GM21619 (cell line): Measurements from ENCODE around the gene SLIT1.

ENCODE experiments used
- ATAC-seq: cut with Tn5 transposase; IDR thresholded peaks from one replicate; pipeline ENCODE4 v1.9.1; 2021; ENCODE audit not compliant: unreplicated experiment

SLIT1 gene

DNA sequence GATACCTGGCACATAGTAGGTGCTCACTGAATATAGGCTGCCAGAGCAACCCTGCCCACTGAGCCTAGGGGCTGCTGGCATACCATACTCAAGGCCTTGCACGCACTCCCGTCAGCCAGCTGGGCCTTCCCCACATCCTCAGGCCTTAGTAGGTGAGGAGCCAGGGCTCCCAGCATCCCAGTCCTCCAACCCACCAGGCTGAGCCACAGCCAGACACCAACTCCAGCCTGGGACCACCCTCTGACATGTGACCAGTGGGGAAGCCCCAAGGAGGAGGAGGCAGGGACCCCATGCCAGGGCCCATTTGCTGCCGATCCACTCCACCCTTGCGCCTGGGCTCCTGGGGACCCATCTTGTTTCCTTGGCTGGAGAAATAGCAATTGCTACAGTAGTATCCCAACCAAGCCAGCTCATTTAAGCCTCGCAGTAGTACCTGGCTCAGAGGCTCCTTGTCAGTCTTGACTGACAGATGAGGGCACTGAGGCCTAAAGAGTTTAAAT is 11.4 kb downstream of the SLIT1 start:
- ATAC-seq: no peak

DNA sequence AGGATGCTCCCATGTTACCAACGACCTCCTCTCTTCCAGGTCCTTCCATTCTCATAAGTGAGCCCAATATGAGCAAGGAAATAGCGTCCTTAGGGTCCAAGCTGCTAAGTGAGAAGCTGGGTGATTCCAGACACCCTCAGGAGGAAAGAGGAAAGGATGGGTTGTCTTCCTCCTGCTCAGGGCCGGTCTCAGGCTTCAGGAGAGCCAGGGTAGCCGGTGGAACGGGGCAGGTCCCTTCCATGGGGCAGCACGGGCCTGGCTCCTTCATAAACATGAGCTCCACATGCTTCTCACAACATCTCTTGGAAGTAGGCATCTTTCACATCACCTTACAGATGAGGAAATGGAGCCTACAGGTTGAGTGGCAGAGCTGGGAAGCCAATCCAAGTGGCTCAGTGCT is 12.7 kb downstream of the SLIT1 start:
- no peak for ATAC-seq

DNA sequence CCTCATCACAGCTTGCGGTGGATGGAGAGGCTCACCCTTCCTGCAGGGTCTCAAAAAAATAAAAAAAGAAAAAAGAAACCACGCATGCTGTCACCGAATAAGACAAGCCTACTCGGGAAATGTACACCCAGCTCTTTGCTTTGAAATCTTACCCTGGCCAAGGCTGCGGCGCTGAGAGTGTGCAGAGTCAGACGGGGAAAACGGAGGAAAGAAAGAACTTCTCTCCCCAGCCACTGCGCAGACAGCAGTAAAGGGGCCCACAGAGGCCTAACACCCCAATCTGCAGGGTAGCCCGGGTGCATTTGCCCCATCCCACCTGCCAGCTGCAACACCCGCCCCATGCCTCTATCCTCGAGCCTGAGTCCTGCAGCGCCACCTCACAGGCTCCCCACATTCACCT is 14.8 kb downstream of the SLIT1 start:
- no peak for ATAC-seq

DNA sequence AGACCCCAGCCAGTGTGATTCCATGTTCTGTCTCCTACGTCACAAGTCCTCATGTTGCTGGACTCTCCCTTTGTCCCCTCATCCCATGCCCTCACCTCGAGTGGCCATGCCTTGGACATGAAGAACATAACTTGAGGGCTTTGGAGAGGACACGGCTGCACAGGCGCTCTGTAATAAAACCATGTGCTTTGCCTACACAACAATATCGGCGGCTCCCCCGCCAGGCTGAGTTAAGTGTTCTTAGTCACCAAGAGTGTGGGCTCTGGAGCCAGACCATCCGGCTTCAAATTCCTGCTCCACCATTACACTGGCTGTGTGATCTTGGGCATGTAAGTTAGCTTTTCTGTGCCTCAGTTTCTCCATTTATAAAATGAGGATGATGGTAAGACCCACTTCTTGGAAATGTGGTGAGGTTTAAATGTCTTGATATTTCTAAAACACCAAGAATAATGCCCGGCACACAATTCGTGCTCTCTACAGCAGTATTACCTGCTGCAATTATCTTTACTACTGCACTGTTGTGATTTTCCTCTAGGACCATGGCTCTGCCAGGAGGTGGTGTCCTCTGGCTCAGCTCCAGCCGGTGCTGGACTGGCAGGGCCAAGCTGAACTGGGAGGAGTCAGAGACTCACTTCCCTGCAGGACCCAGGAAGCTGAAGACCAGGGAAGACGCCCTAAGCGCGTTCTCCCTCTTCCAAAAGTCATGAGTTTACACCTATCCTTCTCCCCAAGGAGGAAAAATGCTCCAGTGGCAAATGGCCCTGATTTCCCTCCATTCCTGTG is 15.7 kb downstream of the SLIT1 start:
- ATAC-seq: no peak

DNA sequence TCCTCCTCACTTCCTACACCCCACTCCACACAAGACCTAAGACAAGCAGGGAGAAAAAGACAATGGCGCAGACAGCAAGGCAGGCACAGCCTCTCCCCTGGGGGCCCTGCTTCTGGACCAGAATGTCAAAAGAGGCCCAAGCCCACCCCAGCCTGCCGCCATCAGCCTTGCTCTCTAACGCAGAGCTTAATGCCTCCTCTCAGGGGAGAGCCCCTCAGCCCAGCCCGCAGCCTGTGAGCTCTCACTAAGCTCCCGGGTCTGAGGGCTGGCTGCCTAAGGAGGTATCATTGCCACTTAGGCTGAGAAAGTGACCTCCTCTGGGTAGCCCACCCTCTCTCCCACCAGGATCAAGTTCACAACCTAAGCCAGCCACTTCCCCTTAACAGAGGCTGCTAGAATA is 16.7 kb downstream of the SLIT1 start:
- ATAC-seq: no peak

DNA sequence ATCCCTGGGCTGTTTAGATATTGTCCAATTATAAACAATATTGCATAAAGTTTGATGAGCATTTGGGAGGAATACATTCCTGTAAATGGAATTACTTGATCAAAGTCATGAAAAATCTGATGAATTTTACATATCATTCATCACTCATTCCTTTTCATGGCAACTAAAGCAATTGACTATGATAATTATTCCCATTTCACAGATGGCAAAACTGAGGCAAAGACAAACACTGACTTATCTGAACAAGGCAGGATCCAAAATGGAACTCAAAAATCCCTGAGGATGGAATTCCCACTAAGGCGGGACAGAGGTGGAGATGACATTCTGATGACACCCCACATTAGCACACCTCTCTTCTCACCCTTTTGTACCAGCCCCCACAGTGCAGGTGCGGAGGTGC is 17.1 kb downstream of the SLIT1 start:
- no peak for ATAC-seq

DNA sequence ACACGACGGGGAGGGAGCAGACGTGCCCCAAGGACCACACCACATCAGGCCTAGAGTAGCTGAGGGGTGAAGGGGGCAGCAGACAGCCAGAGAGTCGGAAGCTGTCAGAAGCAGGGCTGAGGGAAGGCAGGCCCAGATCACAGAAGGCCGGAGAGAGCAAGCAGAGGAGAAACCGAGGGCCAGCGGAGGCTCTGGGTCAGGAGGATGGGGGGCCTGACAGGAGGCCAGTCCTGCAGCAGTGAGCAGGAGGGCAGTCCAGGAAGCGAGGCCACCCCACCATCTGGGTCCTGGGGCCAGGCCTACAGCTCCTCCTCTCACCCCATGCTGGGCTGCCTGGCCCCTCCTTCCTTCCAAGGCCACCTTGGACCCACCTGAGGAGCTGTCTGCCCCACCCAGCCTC is 20.3 kb downstream of the SLIT1 start:
- ATAC-seq: no peak

DNA sequence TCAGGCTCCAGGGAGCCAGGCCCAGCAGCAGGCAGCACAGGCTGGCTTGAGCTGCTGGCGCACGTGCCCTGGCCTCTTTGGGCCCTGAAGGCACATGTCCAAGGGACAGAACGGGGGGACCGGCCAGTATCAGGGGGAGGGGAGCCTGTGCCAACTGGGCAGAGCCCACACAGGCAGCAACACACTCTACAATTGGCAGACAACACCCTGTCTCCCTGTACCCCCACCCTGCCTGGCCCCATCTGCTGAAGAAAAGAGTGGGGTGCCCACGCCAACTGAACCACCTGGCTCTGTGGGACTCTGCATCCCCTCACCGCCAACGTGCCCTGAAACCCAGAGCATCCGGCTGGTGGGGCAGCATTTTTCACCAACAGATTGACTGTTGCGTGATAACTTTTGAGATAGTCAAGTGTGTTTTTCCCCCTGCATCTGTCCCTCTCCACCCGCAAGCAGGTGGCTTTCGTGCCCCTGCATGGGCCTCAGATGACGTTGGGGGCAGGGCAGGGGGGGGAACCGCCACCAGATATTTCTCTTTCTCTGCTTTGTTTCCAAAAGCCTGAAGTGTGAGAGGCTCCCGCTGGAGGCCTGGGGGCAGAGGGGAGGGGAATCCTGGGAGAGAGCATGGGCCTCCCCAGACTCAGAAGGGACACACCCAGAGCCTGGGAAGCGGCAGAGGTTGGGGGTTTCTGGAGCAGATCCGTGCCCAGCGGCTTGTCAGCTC is 21.8 kb downstream of the SLIT1 start:
- no peak for ATAC-seq

DNA sequence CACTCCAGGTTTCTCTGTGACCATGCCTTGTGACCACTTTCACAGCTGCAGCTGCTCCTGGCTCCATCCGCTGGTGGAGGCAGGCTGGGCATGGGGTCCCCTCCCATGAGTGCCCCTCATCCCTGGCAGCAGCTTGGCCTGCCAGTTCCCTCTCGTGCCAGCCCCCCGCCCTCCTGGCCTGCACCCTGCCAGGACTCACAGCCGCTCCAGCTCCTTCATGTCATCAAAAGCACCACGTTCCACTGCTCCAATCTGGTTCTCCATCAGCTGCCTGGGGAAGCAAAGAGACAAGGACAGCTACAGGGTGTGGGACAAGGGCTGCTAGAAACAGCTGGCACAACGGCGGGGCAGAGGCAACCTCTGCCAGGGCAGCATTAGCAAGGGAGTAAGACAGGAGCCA is 22.6 kb downstream of the SLIT1 start:
- ATAC-seq: no peak

DNA sequence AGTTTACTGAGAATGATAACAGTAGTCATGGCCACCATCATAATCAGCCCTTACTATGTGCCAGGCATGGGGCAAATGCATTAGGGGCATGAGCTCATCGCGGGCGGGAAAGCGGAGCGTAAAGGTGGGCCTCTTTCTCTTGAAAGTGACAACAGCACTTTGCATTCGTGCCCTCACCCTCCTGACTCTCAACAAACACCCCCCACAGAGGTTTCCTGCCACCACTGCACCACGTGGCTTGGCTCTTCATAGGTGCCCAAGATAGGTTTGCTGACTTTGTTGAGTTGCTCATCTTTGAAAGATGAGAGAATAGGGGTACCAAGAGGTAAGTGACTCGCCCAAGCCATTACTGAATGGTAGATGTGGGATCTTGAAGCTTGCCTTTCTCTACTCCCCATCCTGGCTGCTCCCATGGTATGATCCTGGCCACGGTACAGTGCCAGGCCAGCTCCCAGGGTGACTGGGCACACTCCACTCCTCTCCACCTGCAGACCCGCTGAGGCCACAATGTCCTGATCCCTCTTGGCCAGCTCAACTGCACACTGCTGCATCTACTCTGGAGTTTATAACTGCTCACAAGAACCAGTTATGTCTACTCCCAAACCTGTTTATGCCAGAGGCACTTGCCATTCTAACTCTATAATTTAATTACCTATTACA is 26.0 kb downstream of the SLIT1 start:
- ATAC-seq: no peak

DNA sequence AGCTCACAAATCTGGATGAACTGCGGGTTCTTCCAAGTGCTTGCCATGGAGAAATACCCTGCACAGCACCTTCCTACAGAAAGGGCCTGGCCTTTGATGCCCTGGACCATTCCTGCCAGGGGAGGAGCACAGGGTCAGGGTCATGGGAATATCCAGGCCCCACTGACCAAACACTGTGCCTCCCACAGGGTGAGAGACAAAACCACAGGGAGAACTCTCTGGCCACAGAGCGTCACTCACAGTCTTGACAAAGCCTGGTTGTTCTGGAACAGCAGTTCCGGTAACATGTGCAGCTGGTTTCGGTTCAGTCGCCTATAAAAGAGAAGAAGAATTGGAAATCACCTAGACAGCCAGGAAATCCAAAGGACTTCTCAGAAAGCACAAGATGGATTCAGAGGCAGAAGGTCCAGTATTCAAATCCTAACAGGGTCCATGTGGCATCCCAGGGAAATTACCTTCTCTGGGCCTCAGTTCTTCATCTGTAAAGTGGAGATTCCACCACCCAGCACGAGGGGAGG is 28.1 kb downstream of the SLIT1 start:
- ATAC-seq: peak; percentile 65

DNA sequence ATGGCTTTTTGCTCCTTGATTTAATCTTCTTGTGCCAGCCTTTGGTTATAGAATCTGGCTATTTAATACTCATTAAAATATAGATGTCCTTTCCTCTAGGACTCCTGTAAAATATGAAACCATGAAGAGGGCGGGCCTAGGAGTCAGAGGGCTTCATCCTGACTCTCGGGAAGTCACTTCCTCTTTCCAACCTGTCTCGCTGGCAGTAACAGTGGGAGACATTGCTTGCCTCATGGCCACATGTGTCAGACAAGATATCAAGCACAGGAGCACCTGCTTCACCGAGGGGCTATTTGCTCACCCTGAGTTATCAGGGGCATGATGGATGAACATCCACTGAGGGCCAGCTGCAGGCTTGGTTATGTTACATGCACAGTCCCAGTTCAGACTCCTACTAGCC is 31.0 kb downstream of the SLIT1 start:
- ATAC-seq: no peak

DNA sequence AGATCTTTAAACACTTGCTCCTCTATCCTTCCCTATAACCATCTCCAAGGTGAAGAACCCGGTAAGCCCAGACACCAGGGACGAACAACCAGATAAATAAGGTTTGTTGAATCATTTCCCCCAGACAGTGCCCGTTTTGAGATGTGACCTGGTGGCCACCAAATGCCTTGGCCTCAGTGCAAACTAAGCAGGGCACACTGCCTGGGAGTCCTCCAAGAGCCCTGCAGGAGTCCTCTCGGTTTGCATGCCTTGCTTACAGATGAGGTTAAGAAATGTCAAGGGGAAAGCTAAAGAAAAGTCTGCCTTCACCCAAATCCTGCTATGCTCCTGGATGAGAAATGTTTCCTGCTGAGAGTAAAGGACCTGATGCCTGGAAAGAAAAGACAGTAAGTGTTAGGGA is 31.6 kb downstream of the SLIT1 start:
- no peak for ATAC-seq

DNA sequence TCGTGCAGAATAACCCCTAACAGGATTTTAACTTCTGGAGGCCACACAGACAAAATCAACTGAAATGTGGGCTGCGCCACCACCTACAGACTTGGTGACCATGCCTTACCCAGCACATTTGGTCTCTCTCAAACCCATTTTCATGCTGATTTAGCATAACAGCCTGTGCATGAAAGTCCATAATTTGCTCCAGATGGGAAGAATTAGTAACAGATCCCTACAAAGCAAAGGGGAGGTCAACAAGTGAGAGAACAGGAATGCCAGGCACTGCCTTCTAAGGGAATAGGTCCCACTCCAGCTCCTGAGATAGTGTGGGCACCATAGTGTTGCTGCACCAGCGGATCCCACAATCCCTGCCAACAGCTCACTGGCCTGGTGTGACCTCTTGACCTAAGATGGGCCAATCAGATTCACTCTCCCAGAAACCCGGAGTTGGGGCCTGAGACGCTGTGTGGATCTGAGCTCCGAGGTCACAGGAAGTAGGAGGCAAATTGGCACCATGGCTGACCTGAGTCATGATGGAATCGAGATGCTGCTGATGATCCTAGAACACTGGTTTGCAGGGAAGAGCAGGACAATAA is 32.4 kb downstream of the SLIT1 start:
- no peak for ATAC-seq

DNA sequence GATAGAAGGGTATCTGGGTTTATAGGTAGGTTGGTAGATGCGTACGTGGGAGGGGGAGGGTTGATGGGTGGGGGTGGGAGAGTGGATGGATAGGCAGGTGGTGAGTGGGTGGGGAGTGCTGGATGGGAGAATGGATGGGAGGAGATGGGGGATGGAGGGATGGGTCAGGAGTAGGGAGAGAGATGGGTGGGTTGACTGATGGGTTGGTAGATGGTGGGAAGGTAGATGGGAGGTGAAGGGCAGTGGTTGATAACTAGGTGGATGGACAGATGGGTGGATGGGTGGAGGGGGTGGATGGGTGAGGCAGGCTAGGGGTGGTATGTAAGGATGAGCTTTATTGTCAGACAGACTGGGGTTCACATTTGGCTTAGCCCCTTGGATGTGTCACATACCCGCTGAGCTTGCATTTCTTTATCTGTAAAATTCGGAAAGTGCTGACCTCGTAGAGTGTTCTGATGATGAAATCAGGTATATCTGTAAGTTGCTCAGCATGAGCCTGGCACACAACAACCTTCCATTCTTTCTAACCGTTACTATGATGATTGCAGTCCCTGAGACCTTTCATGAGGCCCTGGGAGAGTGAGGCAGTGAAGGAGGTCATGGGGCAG is 34.3 kb downstream of the SLIT1 start:
- ATAC-seq: no peak

DNA sequence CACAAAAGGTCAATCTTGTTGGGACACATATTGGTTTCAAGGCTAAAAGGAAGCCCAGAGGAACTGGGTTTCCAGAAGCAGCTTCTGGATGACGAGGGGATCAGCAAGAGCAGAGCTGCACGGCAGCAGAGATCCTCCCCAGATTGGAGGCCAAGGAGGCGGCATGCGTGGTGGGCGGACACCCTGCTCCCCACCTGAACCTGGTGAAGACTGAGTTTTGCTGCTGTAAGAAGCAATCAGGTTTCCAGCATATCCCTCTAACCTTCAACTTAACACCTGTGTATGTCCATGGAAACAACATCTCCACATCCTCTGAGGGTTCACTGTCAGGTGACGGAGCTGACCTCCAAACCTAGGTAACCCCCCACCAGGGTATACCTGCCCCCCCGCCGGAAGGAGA is 35.1 kb downstream of the SLIT1 start:
- ATAC-seq: no peak

DNA sequence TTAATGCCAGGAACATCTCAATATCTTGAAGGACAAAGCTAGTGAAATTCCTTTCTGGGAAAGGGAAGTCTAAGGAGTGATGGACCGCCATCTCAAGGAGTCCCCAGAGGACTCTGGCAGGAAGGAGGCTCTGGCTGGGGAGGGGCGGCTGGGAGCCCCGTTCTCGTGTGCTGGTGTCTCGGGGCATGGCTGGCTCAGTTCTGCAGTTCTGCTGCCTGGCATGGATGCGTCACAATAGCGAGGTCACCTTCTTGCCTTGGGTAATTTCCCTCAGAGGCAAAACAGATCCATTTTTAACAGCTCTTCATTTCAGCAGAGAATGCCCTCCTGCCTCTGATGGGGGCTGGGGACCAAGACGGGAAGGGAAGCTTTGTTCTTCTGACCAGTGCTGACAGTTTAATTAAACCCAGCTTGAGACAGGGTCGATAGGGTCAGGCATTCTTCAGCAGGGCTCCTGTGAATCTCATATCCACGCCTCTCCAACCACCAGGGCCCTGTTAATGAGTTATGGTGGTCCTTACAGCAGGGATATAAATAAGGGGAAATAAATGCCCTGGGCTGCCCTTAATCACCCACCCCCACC is 35.7 kb downstream of the SLIT1 start:
- no peak for ATAC-seq

DNA sequence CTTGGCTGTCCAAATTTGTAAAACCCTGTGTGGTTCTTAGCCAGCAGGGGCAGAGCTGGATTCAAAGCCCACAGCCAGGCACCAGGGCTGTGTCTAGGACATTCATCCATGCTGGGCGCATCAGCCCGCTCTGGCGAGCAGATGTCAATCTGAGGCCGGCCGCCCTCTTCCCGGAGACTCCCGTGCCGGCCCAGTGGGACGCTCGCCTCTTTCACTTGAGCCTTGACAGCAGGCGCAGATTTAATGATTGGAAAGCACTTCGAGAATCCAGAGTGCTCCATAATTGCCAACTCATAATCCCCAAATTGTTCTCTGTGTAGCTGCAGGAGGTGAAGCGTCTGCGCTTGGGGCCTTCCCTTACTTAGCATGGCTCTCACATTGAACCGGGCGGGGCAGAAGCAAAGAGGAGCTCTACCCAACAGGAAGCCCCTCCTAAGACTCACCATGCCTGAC is 36.7 kb downstream of the SLIT1 start:
- ATAC-seq: no peak

DNA sequence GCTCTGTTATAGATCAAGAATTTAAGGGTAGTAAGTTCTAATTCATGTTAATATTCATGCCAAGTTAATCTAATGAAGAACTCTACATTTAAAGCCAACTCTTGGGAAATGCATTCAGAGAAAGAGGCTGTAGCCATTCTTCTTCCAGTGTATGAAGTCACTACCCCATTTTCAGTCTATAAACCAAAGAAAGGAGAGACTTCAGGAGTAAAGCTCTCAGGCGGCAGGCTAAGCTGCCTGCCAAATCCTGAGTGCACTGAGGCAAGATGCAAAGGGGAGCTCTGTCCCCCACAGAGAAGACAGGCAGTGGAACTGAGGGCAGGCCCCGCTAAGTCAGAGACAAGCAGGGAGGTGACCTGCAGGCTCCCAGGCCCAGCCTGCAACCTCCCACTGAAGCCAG is 41.5 kb downstream of the SLIT1 start:
- no peak for ATAC-seq

DNA sequence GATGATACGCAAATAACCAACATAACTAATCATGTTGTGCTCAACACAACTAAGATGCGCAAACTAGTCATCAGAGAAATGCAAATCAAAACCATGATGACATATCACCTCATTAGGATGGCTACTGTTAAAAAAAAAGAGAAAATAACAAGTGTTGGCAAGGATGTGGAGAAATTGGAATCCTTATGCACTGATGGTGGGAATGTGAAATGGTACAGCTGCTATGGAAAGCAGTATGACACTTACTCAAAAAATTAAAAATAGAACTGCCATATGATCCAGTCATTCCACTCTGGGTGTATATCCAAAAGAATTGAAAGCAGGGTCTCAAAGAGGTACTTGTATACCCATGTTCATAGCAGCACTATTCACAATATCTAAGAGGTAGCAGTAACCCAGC is 42.9 kb downstream of the SLIT1 start:
- no peak for ATAC-seq
